ENCODE results near the gene EVX1.

Gene EVX1

GRCh38 chr7:27250557-27251070, 8.0 kb downstream of the EVX1 start:
- DNase-seq, result no peak

- no peak for DNase-seq
Measured at GRCh38 chr7:27251136-27251651, 8.6 kb downstream of the EVX1 start.

- no peak for DNase-seq
Measured at GRCh38 chr7:27251652-27252590, 9.3 kb downstream of the EVX1 start.

DNA sequence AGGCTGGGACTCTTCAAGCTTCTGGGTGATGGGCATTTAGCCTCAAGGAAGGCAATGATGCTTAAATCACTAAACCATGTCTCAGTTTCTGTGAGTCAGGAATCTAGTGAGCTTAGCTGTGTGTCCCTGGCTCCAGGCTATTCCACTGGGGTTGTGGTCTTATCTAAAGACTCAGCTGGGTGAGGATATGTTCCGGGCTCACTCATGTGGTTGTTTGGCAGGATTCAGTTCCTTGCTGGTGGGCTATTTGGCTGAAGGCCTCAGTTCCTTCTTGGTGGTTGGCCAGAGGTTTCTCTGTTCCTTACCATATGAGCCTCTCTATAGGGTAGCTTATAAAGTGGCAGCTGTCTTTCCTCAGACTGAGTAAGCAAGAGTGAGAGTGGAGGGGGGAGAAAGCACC, 12.0 kb downstream of the EVX1 start:
- no peak for DNase-seq

GRCh38 chr7:27260211-27260610, 17.6 kb downstream of the EVX1 start:
- no peak for DNase-seq

DNA sequence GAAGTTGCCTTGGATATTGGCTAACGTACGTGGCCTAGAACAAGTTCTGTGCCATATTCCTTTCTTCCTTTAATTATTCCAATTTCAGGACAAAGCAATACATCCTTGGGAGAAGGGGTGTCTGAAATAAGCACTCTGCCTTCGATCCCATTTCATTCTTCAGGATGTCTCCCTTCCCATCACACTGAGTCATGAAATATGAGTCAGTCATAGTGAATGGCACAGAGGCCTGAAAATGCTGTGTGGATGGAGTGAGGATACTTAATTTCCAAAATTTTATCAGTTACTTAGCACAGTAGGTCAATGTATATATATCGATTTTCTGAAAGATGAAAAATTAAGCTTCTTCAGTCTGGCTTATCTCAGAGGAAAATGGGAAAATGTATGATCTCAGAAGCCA, 19.5 kb downstream of the EVX1 start:
- no peak for DNase-seq

- DNase-seq, result no peak
Measured at GRCh38 chr7:27263781-27264180, 21.2 kb downstream of the EVX1 start.

- no peak for DNase-seq
Measured at GRCh38 chr7:27269455-27269854, 26.9 kb downstream of the EVX1 start.

GRCh38 chr7:27271384-27271783, 28.8 kb downstream of the EVX1 start:
- DNase-seq, result no peak

DNA sequence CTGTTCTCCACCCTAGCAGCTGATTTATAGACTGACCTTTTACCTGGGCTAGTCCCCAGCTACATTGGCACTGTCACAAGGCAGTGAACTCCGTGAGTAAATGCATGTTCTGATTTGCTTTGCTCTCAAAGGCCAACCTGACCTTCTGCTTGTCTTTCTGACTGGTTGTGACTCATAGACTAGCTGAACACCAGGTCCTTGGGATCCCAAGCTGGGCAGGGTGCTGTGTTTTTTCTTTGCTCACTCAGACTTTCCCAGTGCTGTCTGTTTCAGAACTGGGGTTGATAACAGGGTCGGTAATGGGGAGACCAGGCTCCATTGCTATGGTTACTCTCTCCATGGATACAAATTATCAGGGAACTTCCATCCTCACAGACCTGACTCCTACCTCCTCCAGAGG, 35.0 kb downstream of the EVX1 start:
- no peak for DNase-seq

DNA sequence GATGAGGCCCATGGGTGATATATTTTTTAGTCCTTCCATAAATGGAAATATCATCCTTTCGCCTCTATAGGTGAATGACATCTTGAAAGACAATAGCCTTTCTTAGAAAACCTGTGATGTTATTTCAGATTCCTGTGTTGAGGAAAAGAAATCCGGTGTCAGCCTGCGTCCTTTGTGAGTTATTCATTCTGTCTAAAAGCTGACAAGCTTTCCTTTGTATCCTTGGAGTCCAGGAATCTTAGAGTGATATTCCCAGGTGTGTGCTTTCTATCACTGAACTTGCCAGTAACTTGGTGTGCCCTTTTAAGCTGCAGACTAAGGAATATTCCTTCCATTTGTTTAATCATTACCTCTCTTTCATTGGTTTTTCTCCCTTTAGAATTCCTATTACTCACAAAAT, 41.0 kb downstream of the EVX1 start:
- DNase-seq, result no peak

GRCh38 chr7:27295236-27295635, 52.6 kb downstream of the EVX1 start:
- DNase-seq, result no peak

- no peak for DNase-seq
Measured at GRCh38 chr7:27297356-27297755, 54.8 kb downstream of the EVX1 start.
